GM21526 (cell line): ENCODE results near the gene TMEM219.

ENCODE experiments used
- ATAC-seq: cut with Tn5 transposase; IDR thresholded peaks from one replicate; pipeline ENCODE4 v1.9.1; 2021; ENCODE audit warnings: moderate library complexity; ENCODE audit not compliant: unreplicated experiment, low FRiP score

TMEM219 gene

DNA sequence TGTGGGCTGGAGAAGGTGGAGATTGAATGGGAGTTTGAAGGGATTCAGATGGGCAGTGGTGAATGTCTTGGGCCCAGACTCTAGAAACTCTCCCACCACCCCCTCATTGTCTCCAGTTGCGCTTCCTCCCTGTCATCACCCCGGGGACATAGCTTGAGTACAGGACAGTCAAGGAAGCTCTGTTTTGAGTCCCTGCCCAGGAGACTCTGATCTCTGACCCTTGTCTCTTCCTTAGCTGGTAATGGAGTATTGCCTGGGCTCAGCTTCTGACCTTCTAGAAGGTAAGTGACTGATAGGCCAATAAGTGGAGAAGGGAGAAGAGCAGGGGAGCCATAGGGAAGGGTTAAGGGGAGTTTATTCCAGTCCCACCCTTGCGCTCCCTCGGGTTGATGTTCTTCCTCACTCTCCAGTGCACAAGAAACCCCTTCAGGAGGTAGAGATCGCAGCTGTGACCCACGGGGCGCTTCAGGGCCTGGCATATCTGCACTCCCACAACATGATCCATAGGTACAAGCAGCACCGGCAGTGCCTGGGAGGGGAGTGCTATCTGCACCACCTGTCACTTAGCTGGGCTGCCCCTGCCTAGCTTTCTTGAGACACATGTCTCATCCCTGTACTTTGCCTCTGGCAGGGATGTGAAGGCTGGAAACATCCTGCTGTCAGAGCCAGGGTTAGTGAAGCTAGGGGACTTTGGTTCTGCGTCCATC, 16.8 kb downstream of the TMEM219 start:
- no peak for ATAC-seq

DNA sequence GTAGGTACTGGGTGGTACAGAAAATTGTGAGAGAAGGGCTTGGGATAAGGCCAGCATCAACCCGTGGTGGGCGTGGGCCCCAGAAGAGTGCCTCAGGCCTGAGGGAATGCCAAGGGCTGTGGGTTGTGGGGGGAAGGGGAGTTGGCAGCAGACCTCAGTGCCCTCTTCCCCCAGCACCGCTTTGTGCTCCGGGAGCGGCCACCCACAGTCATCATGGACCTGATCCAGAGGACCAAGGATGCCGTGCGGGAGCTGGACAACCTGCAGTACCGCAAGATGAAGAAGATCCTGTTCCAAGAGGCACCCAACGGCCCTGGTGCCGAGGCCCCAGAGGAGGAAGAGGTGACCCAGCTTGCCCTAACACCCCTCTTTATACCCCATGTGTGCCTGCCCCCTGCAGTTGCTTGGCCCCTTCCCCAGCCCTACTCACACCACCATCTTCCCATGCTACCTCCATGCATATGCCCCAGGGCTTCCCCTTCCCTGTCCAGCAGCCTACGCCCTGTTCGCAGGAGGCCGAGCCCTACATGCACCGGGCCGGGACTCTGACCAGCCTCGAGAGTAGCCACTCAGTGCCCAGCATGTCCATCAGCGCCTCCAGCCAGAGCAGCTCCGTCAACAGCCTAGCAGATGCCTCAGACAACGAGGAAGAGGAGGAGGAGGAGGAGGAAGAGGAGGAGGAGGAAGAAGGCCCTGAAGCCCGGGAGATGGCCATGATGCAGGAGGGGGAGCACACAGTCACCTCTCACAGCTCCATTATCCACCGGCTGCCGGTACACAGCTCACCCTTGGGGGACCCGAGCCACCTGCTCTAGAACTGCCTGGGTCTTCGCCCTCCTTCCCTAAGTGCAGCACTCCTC, 20.9 kb downstream of the TMEM219 start:
- no peak for ATAC-seq

DNA sequence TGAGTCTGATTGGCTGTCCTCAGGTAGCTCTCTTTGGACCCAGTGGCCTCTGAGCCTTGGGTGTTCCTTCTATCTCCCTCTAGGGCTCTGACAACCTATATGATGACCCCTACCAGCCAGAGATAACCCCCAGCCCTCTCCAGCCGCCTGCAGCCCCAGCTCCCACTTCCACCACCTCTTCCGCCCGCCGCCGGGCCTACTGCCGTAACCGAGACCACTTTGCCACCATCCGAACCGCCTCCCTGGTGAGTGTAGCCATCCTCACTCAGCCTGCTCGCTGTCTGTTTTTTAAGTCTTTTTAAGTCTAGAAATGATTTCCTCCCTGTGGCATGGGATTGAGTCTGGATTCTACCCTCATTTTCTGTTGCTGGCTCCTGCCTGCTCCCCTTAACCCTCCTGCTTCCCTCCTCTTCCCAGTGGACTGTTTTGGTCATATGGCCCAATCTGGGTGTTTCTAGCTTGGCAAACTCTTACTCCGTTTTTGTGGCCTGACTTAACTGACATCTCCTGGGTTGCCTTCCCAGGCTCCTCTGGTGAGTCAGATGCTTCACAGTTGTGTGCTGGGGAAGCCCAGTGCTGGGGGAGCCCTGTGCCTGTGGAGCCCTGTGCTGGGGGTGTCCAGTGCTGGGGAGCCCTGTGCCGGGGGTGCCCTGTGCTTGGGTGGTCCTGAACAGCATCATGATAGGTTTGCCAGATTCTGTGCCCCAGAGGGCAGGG, 21.7 kb downstream of the TMEM219 start:
- no peak for ATAC-seq

DNA sequence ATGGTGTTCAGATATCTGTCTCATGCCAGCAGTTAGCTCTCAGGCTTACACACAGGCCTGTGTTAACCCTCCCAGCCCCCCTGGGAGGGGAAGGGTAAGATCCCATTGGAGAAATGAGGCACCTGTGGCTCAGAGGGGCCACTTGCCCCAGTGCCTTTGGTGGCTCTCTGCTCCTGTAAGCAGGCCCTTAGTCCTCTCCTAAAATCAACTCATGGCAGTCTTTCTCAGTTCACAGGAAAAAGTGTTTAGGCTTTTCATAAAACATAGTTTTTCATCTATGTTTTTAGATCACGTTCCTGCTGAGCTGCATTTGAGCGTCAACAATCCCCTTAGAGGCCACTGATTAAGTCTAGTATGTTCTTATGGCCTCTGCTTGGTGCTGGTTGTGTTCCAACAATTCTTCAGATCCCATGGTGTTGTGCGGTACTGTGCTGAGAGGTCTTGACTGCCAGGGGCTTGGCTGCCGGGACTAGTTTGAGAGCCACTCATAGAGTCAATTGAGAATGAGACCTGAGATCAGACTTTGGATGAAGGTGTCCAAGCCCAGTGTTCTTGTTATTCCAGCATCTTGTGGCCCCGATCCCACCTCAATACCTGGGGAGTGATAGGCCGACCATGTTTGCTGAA, 22.4 kb downstream of the TMEM219 start:
- no peak for ATAC-seq

DNA sequence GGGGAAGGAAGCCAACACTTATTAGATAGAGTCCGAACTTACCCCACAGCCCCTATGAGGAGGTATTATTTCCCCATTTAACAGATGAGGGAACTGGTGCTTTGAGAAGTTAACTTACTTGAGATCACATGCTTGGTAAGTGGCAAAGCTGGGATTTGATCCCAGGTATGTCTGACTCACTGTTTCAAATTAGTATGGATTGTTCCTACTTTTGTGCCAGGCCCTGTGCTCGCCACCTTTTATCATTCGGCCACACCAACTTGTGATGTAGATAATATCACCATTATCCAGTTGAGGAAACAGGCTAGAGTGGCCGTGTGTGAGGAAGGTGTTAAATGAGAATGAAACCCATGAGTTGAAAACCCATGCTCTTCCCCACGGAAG, 22.9 kb downstream of the TMEM219 start:
- no peak for ATAC-seq

DNA sequence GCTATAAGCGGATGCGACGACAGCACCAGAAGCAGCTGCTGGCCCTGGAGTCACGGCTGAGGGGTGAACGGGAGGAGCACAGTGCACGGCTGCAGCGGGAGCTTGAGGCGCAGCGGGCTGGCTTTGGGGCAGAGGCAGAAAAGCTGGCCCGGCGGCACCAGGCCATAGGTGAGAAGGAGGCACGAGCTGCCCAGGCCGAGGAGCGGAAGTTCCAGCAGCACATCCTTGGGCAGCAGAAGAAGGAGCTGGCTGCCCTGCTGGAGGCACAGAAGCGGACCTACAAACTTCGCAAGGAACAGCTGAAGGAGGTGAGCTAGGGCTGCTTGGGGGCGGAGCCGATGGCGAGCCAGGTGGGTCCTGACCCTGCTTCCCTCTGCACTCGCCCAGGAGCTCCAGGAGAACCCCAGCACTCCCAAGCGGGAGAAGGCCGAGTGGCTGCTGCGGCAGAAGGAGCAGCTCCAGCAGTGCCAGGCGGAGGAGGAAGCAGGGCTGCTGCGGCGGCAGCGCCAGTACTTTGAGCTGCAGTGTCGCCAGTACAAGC, 23.5 kb downstream of the TMEM219 start:
- no peak for ATAC-seq

DNA sequence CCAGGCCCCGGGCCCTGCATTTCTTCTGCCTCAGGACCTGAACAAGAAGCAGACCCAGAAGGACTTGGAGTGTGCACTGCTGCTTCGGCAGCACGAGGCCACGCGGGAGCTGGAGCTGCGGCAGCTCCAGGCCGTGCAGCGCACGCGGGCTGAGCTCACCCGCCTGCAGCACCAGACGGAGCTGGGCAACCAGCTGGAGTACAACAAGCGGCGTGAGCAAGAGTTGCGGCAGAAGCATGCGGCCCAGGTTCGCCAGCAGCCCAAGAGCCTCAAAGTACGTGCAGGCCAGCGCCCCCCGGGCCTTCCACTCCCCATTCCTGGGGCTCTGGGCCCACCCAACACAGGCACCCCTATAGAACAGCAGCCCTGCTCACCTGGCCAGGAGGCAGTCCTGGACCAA, 24.4 kb downstream of the TMEM219 start:
- ATAC-seq, result no peak

DNA sequence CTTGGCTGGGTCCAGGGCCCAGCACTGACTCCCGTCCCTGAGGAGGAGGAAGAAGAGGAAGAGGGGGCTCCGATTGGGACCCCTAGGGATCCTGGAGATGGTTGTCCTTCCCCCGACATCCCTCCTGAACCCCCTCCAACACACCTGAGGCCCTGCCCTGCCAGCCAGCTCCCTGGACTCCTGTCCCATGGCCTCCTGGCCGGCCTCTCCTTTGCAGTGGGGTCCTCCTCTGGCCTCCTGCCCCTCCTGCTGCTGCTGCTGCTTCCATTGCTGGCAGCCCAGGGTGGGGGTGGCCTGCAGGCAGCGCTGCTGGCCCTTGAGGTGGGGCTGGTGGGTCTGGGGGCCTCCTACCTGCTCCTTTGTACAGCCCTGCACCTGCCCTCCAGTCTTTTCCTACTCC, 25.1 kb downstream of the TMEM219 start:
- no peak for ATAC-seq

DNA sequence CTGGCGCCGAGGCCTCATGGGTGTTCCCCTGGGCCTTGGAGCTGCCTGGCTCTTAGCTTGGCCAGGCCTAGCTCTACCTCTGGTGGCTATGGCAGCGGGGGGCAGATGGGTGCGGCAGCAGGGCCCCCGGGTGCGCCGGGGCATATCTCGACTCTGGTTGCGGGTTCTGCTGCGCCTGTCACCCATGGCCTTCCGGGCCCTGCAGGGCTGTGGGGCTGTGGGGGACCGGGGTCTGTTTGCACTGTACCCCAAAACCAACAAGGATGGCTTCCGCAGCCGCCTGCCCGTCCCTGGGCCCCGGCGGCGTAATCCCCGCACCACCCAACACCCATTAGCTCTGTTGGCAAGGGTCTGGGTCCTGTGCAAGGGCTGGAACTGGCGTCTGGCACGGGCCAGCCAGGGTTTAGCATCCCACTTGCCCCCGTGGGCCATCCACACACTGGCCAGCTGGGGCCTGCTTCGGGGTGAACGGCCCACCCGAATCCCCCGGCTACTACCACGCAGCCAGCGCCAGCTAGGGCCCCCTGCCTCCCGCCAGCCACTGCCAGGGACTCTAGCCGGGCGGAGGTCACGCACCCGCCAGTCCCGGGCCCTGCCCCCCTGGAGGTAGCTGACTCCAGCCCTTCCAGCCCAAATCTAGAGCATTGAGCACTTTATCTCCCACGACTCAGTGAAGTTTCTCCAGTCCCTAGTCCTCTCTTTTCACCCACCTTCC, 25.6 kb downstream of the TMEM219 start:
- ATAC-seq, result no peak

DNA sequence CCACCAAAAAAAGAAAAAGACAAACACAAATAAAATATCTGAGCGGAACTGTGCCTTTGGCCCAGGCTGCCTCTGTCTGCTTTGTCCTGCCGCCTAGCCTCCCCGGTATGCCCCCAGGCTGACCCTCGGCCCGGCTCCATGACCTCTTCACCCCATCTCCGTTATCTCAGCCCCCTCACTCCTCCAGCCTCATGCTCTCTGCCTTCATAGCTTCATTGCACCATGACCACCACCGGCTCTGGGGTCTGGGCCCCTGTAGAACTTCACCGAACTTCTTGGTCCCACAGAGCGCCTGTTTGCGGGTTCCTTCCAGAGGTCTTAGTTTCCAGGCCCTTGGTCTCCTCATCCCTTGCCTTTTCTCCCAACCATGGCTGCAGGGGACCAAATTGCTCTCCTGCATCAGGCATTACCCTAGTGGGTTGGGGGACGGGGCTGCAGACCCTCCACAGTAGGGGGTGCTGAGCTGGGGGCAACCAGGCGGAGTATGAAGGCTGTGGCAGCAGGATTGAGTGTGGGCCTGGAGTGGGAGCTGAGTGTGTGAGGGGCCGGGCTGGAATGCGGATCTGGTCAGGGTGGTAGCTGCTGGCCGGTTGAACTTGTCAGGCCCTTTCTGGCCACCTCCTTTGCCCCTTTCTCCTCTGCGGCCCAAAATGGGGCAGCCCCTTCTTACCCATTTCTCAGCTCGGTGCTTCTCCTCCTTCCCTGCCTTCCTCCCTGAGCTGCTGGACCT, 26.6 kb downstream of the TMEM219 start:
- ATAC-seq, result no peak

DNA sequence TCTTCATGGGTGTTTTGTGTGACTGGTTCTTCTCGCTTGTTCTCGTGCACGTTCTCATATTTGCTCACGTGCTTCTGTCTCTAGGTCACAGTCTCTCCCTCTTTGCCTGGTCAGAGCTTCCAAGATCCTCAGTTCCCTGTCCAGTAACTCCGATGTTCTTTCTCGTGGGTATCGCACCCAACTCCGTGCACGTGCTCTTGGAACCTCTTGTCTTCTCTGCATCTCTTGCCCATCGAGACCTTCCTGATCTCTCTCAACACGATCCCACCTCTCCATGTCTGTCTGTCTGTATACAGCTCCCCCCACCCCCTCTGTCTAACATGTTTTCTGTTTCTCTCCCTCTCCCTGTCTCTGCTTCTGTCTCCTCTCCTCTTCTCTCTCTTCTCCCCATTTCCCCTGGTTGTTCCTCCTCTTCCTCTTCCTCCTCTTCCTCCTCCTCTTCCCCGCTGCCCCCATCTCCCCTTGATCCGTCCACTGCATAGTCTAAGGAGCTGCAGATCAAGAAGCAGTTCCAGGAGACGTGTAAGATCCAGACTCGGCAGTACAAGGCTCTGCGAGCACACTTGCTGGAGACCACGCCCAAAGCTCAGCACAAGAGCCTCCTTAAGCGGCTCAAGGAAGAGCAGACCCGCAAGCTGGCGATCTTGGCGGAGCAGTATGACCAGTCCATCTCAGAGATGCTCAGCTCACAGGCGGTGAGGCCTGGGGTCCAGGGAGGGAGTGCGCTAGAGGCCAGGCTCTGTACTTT, 27.4 kb downstream of the TMEM219 start:
- ATAC-seq, result no peak

DNA sequence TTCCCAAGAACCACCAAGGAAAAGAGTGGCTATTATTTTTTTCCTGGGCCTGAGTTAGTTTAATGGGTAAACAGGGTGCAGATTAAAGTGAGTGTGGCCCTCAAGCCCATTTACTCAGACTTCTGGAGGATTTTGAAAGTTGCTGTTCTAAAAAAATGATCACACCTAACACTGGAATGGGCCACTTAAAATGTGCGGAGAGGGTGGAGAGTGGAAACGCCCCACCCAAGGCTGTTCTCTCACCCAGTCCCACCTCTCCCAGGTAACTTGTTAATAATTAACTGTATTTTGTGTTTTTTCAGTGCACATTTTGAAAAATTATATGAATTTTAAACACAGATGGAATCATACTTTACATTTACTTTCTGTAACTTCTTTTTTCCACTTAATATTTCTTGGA, 28.2 kb downstream of the TMEM219 start:
- ATAC-seq, result no peak

DNA sequence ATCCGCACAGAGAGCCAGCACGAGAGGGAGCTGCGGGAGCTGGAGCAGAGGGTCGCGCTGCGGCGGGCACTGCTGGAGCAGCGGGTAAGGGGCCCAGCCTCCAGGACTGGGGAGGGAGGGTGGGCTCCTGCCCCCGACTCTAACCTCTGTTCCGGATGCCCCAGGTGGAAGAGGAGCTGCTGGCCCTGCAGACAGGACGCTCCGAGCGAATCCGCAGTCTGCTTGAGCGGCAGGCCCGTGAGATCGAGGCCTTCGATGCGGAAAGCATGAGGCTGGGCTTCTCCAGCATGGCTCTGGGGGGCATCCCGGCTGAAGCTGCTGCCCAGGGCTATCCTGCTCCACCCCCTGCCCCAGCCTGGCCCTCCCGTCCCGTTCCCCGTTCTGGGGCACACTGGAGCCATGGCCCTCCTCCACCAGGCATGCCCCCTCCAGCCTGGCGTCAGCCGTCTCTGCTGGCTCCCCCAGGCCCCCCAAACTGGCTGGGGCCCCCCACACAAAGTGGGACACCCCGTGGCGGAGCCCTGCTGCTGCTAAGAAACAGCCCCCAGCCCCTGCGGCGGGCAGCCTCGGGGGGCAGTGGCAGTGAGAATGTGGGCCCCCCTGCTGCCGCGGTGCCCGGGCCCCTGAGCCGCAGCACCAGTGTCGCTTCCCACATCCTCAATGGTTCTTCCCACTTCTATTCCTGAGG, 29.1 kb downstream of the TMEM219 start:
- no peak for ATAC-seq

DNA sequence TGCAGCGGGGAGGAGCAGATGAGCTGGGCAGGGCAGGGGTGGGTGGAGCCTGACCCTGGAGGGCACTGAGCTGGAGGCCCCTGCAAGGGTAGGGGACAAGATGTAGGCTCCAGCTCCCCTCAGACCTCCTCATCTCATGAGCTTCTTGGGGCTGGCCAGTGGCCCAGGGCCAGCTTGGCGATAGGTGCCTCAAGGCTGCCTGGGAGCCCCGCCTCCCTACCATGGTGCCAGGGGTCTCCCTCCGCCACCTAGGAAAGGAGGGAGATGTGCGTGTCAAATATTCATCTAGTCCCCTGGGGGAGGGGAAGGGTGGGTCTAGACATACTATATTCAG, 29.7 kb downstream of the TMEM219 start:
- no peak for ATAC-seq

DNA sequence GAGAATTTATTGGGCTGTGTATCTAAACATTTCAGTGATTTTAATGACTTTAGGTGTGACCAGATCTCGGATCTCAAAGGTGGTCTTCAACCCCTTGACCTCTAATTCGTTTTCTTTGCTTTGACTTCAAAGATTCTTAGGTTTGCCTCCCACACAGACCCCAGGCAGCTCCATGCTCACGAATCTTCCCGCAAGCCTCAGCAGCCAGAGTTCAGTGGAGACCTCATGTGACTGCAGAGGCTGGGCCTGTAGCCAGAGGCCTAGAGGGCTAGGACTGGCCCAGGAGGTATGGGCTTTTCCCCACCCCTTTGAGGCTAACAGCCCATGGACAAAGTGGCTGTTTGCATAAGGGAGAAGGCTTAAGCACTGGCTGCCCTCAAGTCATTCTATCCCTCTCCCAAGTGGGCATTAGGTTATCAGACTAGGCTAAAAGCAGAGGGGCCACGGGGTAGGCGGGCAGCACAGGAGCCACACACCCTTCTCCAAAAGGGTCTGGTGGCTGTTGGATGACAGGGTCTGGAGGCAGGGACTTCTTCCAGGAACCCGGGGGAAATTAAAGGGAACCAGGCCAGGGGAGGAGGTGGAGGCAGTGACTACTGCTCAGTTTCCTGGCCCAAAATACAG, 30.6 kb downstream of the TMEM219 start:
- ATAC-seq, result no peak

DNA sequence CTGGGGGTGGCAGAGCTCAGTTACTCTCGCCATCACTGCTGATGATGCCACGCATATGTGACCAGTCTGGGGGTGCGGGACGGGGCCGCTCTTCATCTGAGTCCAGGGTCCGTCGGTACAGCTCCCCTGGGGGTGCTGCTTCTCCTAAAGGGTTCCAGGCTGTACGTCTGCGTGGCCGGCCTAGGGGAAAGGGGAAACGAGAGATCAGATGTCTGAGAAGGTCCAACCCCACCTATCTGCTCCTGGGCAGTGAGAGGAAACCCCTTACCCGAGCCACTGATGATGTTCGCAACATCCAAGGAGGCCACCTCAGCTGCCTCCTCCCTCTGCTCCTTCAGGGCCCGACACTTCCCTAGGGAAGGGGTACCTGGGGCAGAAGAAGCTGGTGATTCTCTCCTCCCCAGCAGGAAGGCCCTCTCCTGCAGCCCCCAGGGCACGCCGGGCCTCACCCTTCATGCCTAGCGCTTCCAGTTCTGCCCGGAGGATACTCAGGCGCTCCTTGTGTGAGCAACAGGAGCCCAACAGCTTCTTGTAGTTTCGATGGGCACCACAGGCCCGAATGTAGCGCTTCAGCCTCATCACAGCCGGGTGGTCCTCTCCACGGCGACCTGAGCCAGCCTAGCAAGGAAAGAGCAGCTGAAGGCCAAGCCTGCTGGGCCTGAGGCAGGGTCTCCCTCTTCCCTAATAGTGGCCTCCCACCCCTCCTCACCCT, 31.5 kb downstream of the TMEM219 start:
- no peak for ATAC-seq

DNA sequence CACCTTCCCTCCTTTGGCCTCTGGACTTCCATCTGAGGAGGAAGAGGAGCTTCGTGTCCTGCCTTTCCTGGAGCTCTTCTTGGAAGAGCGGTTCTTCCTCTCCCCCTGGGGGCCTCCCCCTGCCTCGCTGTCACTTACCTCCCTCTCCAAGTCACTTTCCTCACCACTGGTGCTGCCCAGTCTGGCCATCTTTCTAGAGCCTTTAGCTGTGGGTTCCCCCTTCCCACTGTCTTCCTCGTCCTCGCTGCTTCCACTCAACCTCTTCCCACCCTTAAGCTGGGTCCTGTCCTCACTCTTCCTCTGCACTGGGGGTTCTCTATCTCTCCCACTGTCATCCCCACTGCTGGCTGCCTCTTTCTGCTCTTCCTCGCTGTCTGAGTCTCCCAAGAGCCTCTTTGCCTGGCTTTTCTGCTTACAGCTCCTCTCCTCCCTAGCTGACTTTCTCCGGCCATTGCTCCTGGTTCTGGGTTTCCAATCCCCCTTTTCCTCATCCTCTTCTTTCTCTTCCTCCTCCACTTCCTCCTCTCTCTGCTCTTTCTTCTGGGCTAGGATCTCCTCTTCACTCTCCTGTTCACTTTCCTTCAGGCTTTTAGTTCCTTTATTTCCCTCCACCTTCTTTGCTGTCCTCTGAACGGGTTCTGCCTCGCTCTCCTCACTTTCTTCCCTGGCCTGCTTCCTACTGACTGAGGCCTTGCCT, 32.2 kb downstream of the TMEM219 start:
- no peak for ATAC-seq
